ENCODE data around the gene HOXD10.

Gene HOXD10

DNA sequence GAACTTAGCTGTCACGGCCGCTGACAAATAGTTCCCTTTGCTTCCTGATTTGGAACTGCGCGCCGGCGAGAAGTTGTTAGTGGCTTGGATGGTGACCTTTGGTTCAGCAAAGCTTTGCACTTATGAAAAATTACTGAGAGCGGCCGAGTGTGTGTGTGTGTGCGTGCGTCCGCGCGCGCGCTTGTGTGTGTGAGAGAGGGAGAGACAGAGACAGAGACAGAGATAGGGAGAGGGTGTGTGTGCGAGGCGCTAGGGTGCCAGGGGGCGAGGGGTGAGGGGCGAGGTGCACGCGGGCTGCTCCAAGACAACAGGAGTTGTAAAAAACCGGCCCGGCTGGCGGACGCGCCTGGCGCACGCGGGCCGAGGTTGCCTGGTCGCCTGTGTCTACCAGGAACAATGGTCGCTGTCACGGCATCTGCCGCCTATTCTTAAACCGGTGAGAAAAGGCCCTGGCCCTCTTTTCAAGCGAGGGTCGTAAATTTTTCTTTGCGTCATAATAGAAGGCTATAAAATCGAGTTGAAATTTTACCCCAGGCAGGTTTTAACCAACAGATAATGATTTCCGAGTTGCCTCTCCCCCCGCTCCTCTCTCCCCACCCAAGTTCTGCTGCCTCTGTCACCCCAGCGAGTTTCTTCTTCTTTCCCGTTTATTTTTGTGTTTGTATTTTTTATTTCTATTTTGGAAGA lies 41.1 kb downstream of the HOXD10 start:
- in situ Hi-C loops (cut with MboI; ENCODE audit: low sequenced_read_pairs), result no loop called here

DNA sequence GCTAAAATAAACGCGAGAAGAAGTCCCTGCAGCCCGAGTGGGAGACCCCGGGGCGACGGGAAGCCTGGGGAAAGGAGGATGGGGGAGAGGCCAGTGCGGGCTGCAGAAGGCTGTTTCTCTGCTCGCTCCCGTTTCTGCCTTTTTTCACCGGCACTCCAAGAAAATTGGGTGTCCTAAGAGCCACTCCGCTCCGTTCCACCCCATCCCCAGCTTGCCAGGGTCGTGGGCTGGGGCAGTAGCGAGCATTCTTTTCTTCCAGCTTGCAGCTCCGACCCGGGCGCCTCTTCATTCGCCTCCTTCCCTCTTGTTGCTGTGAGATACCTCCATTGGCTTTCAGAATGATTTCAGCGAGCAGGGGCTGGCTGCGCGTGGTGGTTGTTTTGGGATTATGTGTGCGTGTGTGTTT lies 41.6 kb downstream of the HOXD10 start:
- in situ Hi-C loops (cut with MboI; ENCODE audit: low sequenced_read_pairs), result no loop called here

DNA sequence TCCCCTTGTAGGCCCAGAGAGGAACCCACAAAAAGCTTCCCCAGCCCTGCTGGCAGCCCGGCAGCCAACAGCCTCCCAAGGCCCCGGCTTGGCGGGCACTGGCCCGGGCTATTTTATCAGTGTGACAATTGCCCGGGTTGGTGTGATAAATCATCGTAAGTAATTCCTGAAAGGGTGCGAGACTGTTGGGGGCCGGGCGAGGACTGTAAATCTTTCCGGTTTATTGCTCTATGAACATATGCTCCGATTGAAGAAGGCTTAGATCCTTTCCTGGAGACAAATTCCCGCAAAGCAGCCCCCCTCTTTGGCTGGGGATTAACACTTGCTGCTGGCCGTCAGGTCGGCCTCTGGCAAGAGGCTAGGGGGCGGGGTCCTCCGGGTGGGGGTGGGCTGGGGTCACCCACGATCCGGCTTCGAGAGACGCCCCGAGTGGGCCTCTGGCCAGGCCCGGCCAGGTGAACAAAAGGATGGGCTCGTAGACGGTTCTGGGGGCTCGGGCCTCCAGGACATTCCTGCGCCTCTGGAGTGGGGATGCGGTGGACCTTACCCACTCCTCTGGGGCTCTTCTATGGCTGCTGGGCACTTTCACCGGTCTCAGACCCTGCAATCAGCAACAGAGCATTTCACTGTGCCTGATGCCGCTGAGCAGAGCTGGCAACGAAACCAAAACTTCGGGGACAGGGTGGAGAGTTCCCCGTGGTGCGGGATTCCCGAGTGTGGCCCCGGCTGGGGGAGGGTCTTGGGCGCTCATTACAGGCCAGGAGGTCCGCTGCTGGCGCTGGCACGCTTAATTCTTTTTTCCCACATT lies 42.5 kb downstream of the HOXD10 start:
- in situ Hi-C loops (cut with MboI; ENCODE audit: low sequenced_read_pairs), result no loop called here

GRCh38 chr2:176159663-176160250 lies 43.2 kb downstream of the HOXD10 start:
- in situ Hi-C loops (cut with MboI; ENCODE audit: low sequenced_read_pairs), result no loop called here

GRCh38 chr2:176160251-176160985 lies 43.8 kb downstream of the HOXD10 start:
- in situ Hi-C loops (cut with MboI; ENCODE audit: low sequenced_read_pairs), result no loop called here

DNA sequence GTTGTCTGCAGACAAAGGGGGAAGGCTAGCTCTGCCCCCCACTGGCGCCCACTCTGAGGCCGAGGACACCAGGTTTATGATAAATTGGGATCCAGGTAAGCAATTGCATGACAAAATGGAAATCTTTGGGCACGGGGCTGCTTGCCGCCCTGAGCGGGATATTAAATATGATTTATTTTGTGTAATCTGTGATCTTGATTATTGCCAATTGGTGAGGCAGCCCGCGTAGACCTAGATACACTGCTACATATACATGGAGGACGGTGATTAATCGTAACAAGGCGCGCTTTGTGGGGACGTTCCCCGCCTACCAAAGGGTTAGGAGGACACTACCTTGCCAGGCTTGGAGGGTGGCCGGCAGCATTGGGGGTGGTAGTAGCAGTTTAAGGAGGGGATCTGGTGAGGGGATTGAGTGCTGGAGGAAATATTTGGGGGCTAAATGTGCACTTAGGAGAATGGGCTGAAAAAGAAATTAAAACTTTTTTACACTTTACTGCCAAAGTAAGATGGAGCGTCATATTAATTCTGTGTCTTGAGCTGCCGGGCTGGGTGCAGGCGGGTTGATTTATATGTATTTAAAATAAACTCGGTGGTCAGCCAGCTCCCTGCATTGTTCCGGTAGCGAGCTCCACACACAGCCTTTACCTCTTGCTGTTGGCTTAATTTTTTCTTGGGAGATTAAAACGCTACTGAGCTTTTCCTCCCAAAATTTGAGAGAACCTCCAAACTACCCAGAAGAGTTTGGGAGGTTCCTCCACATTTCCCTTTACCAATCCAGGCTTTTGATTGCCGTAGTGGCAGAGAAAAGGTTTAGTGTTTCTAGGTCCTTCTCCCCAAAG lies 44.6 kb downstream of the HOXD10 start:
- in situ Hi-C loops (cut with MboI; ENCODE audit: low sequenced_read_pairs), result no loop called here

- in situ Hi-C loops (cut with MboI; ENCODE audit: low sequenced_read_pairs), result no loop called here
Observed at GRCh38 chr2:176161825-176162626, 45.4 kb downstream of the HOXD10 start.

DNA sequence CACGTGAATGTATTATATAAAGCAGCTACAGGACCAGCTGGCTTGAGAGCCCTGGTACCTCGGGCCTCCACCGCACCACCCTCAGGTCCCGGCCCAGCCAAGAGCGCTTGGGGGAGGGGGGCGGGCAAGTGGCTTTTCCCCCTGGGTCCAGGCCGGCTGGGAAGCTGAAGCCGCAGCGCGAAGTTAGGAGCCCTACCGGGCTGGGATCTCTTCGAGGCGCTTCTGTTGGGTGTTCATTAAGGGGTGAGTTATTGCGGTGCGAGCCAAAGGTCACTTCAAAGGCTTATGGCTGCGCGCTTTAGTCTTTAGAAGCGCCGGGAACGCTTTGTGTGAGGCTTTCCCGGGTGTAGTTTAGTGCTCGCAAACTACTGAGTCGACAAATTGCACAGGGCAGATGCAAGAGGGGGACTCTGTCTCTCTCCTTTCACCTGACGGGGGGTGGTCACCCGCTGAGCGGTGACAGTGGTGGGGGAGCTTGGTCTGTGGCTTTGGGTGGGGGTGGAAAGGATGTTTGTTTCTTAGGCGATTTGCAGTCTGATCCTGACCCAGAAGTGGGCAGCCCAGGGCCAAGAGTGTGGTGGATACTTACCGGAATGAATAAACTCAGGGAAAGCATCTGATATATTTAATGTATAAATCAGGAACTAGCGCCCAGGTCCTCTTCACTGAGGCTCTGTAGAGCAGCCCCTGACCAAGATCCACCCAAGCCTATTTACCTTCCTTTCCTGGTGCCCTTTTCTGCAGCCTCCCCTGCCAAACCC lies 46.5 kb downstream of the HOXD10 start:
- in situ Hi-C loops (cut with MboI; ENCODE audit: low sequenced_read_pairs), result no loop called here

GRCh38 chr2:176163672-176164056 lies 47.1 kb downstream of the HOXD10 start:
- in situ Hi-C loops (cut with MboI; ENCODE audit: low sequenced_read_pairs), result no loop called here

GRCh38 chr2:176164201-176164600 lies 47.6 kb downstream of the HOXD10 start:
- in situ Hi-C loops (cut with MboI; ENCODE audit: low sequenced_read_pairs), result no loop called here

DNA sequence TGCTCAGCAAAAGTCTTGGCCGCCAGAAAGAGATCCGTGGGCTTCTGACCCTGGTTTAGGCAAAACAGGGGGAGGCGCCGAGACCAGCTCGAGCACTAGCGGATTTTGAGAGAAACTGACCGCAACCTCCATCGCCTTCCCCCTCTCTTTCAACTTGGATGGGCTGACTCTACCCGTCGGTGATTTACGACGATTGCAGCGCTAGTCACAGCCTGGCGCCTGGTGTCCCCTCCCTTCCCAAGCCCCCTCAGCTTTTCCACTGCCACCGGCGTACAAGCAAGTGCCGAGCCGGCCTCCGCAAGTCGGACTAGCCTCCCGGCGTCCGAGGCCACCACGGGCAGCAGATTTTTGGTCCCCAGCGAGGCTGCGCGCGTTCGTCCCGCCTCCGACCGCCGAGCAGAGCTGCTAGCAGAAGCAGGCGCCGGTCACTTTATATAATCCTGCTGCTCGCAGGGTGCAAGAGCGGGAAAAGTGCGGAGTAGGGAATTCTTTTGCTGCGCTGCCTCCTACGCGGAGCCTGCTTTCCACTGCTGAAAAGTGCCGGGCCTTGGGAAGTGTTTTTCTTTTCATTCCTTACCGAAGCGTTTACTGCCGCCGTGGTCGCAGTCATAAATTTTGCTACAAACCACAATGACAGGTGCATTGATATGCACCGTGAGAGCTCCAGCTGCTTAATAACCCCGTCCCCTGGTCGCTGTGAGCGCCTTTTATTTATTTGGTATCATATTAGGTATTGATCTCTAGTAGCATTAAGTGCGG lies 48.2 kb downstream of the HOXD10 start:
- in situ Hi-C loops (cut with MboI; ENCODE audit: low sequenced_read_pairs), result no loop called here

DNA sequence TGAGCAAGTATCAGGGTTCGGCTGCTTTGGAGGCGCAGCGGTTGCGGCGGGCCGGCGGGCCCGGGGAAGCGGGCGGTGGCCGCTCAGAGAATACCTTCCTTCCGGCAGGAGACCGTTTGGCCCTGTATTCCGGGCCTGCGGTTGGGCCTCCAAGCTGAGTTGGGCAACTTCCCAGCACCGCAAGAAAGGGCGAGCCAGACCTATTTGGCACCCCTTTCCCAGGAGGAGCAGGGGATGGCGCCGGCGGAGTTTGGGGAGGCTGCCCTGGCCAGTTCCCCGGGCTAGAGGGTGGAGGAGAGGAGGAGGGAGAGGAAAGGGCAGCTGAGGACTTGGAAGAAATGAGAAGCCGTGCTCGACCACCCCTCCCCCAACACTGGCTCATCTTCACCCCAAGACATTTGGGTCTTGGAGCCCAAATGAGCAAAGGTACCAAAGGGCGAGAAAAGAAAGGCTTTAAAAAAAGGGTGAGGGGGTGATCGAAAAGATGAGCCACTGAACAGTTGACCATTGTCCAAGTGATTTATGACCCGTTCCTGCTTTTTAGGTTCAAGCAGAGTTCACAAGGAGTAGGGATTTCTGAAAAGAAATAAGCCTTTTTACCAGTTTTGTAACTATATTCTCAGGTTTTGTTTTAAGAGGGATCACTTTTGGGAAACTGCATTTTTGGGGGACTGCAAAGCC lies 48.9 kb downstream of the HOXD10 start:
- in situ Hi-C loops (cut with MboI; ENCODE audit: low sequenced_read_pairs), result no loop called here

- in situ Hi-C loops (cut with MboI; ENCODE audit: low sequenced_read_pairs), result no loop called here
Observed at GRCh38 chr2:176166272-176166671, 49.7 kb downstream of the HOXD10 start.

DNA sequence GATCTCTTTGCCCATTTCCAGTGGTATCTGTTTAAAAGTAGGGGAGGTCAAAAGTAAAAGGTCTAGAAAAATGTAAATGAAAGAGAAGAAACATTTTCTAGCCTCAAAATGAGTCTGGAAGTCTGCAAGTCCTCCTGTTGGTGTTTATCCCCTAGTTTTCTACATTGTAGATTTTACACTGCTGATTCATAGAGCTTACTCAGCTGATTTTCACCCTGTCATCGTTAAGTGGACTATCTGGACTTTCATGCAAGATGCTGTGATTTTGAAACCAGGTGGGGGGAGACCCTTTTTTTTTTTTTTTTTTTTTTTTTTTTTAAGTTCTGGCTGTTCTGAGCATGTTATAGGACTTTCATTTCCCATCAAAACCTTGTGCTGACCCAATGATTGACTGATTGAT lies 50.8 kb downstream of the HOXD10 start:
- in situ Hi-C loops (cut with MboI; ENCODE audit: low sequenced_read_pairs), result no loop called here

DNA sequence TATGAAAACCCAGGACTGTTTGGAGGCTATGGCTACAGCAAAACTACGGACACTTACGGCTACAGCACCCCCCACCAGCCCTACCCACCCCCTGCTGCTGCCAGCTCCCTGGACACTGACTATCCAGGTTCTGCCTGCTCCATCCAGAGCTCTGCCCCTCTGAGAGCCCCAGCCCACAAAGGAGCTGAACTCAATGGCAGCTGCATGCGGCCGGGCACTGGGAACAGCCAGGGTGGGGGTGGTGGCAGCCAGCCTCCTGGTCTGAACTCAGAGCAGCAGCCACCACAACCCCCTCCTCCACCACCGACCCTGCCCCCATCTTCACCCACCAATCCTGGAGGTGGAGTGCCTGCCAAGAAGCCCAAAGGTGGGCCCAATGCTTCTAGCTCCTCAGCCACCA lies 52.6 kb downstream of the HOXD10 start:
- in situ Hi-C loops (cut with MboI; ENCODE audit: low sequenced_read_pairs), result no loop called here
